Measurements from ENCODE around the gene TCF25. TPM values are rescaled to one million over a fixed set of nuclear protein-coding genes. Genes with fewer than 3 reads are reported as not detected.

The TCF25 gene
- total RNA-seq, 2 experiments from 2014 or later, result 306 to 307 TPM

- CTCF ChIA-PET, result interaction anchor here (1.0 to 2.0 kb wide), 2 partner anchors 18 to 26 kb away, joined by 5 to 6 read pairs; no protein-coding TSS in a partner anchor
- H3K4me1 Mint-ChIP-seq (ENCODE audit: low read depth), result peaks cover 17% of the 10 kb centered on the region
- no peaks in the 10 kb centered on the region for H3K27me3 Mint-ChIP-seq
- POLR2A ChIA-PET, result interaction anchor here (1.4 kb wide), 1 partner anchor 14 kb away, joined by 4 read pairs; the partner anchor contains the start of gene SPIRE2
- Histone ChIP-seq H3K27ac (ENCODE audit: low read depth in 1 of 2, low read length in 2 of 2) (no peak overlapping the region), H3K9me3 (ENCODE audit: control insufficient read depth in 1 of 2, insufficient read depth in 1 of 2, low read length in 2 of 2) (no peaks in the 10 kb centered on the region), H3K27me3 (ENCODE audit: control insufficient read depth in 1 of 2, insufficient read depth in 2 of 2, low read length in 2 of 2) (no peaks in the 10 kb centered on the region), H3K4me3 (ENCODE audit: low read length) (no peak overlapping the region), H3K36me3 (ENCODE audit: insufficient read depth, low read length) (no peaks in the 10 kb centered on the region), H3K4me1 (ENCODE audit: insufficient read depth, low read length) (peaks cover 29% of the 10 kb centered on the region)
- intact Hi-C loops (cut with DNase I, micrococcal nuclease), result no loop called here
- H3K27ac Mint-ChIP-seq, result no peak overlapping the region
- no peak for ATAC-seq (ENCODE audit: poor library complexity)
- H3K36me3 Mint-ChIP-seq (ENCODE audit: low read depth), result no peaks in the 10 kb centered on the region
- no peaks in the 10 kb centered on the region for H3K9me3 Mint-ChIP-seq
- no peak for DNase-seq
- H3K4me3 Mint-ChIP-seq, result no peak overlapping the region
- TF ChIP-seq, protein P1, sequence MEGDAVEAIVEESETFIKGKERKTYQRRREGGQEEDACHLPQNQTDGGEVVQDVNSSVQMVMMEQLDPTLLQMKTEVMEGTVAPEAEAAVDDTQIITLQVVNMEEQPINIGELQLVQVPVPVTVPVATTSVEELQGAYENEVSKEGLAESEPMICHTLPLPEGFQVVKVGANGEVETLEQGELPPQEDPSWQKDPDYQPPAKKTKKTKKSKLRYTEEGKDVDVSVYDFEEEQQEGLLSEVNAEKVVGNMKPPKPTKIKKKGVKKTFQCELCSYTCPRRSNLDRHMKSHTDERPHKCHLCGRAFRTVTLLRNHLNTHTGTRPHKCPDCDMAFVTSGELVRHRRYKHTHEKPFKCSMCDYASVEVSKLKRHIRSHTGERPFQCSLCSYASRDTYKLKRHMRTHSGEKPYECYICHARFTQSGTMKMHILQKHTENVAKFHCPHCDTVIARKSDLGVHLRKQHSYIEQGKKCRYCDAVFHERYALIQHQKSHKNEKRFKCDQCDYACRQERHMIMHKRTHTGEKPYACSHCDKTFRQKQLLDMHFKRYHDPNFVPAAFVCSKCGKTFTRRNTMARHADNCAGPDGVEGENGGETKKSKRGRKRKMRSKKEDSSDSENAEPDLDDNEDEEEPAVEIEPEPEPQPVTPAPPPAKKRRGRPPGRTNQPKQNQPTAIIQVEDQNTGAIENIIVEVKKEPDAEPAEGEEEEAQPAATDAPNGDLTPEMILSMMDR (IDR thresholded peaks at IDR 0.05), result no peak
These were observed 30.7 kb upstream of the TCF25 start for GRCh38 chr16:89842471-89843408.

GRCh38 chr16:89843409-89844350, 29.7 kb upstream of the TCF25 start:
- ChIA-PET POLR2A (no interaction called here), CTCF (interaction anchor here (2.0 kb wide), 1 partner anchor 17 kb away, joined by 6 read pairs; no protein-coding TSS in a partner anchor)
- no peaks in the 10 kb centered on the region for H3K27me3 ChIP-seq (ENCODE audit: control insufficient read depth in 1 of 2, insufficient read depth in 2 of 2, low read length in 2 of 2)
- H3K4me3 ChIP-seq (ENCODE audit: low read length), result no peak overlapping the region
- Mint-ChIP-seq H3K9me3 (no peaks in the 10 kb centered on the region), H3K27ac (no peak overlapping the region), H3K27me3 (no peaks in the 10 kb centered on the region), H3K36me3 (ENCODE audit: low read depth) (no peaks in the 10 kb centered on the region), H3K4me1 (ENCODE audit: low read depth) (peaks cover 10% of the 10 kb centered on the region), H3K4me3 (no peak overlapping the region)
- ATAC-seq (ENCODE audit: poor library complexity) (no peak), DNase-seq (no peak)
- peaks cover 20% of the 10 kb centered on the region for H3K4me1 ChIP-seq (ENCODE audit: insufficient read depth, low read length)
- no peaks in the 10 kb centered on the region for H3K9me3 ChIP-seq (ENCODE audit: control insufficient read depth in 1 of 2, insufficient read depth in 1 of 2, low read length in 2 of 2)
- TF ChIP-seq, protein P1 (IDR thresholded peaks at IDR 0.05), result no peak
- no peak overlapping the region for H3K27ac ChIP-seq (ENCODE audit: low read depth in 1 of 2, low read length in 2 of 2)
- no peaks in the 10 kb centered on the region for H3K36me3 ChIP-seq (ENCODE audit: insufficient read depth, low read length)
- intact Hi-C loops (cut with DNase I, micrococcal nuclease), result no loop called here

DNA sequence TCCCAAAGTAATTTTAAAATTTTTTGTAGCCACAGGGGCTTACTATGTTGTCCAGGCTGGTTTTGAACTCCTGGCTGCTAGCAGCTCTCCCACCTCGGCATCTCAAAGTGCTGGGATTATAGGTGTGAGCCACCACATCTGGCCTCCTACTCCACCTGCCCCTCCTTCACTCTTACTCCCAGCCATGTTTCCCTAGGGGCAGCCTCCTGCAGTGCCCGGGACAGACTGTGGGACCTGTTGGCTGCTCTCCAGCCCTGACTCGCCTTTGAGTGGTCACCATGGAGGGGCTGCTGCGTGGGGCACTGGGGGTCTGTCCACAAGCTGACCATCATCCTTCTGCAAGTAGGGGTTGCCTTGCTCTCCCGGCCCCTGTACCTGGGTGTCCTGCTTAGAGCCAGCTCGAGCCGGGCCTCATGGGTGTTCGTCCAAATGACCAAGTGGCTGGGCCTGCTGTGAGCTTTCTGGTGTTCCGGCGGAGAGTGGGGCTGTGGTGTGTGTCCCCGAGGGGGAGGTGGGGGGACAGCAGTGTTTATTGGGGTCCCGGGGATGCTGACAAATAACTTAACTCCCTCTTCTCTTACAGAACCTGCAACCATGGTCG, 28.6 kb upstream of the TCF25 start:
- no peaks in the 10 kb centered on the region for H3K36me3 Mint-ChIP-seq (ENCODE audit: low read depth)
- H3K9me3 ChIP-seq (ENCODE audit: control insufficient read depth in 1 of 2, insufficient read depth in 1 of 2, low read length in 2 of 2), result no peaks in the 10 kb centered on the region
- H3K9me3 Mint-ChIP-seq, result no peaks in the 10 kb centered on the region
- intact Hi-C loops (cut with DNase I, micrococcal nuclease), result no loop called here
- no peaks in the 10 kb centered on the region for H3K27me3 Mint-ChIP-seq
- no peaks in the 10 kb centered on the region for H3K36me3 ChIP-seq (ENCODE audit: insufficient read depth, low read length)
- H3K4me1 Mint-ChIP-seq (ENCODE audit: low read depth), result peaks cover 9% of the 10 kb centered on the region
- H3K27ac Mint-ChIP-seq, result no peak overlapping the region
- TF ChIP-seq, protein P1 (IDR thresholded peaks at IDR 0.05), result no peak
- POLR2A ChIA-PET, result no interaction called here
- peaks cover 19% of the 10 kb centered on the region for H3K4me1 ChIP-seq (ENCODE audit: insufficient read depth, low read length)
- no peak overlapping the region for H3K4me3 ChIP-seq (ENCODE audit: low read length)
- CTCF ChIA-PET, result no interaction called here
- H3K27me3 ChIP-seq (ENCODE audit: control insufficient read depth in 1 of 2, insufficient read depth in 2 of 2, low read length in 2 of 2), result no peaks in the 10 kb centered on the region
- no peak overlapping the region for H3K4me3 Mint-ChIP-seq
- ATAC-seq (ENCODE audit: poor library complexity) (no peak), DNase-seq (no peak)
- no peak overlapping the region for H3K27ac ChIP-seq (ENCODE audit: low read depth in 1 of 2, low read length in 2 of 2)
